SKM-1 treated with dmso at 0.1 percent for 144 hours (cell line): ENCODE measurements around the gene SIX6.

Experiments used
- DNase-seq: peaks from one replicate; lab custom pipeline; 2025; ENCODE audit not compliant: unreplicated experiment; lab: John Stamatoyannopoulos, UW

Gene SIX6

DNA sequence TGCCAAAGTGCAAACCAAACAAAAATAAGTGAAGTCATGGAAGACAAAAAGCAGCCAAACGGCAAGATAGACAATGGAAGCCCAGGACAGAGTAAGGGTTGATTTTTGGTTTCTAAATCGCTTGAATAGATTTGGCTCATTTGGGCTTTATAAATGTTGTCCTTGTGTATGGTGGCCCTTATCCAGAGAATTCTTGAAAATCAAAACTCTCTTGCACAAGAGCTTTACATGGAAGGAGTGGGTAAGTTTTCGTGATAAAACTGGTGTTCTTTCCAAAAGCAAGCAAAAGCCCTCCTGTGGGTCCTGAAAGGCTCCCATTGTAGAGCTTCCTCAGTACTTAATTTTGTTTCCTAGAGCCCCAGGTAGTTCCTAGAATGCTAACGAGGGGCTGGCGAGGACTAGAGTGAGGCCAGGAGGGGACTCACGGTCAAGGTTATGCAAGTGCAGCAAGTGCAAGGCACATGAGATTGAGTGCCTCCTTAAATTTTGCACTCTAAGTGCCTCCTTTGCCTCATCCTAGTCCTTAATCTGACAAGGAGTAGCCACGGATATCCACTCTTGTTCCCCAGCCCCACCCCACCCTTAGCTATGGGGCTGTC, 4.1 kb downstream of the SIX6 start:
- DNase-seq, result no peak

DNA sequence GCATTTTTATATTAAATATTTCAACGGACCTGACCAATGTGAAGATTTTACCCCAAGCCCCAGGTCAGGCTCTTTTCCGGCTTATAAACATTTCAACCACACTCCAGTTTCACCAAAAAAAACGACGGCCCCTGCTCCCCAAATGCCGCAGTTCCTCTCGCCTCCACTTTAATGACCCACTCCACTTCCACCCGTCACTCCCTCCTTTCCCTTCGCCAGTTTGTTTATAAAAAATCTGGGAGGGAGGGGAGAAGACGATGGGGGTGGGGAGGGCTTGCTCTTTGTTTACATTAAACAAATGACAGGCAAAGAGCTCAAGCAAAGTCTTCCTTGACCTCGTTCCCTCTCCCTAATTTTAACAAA, 5.4 kb downstream of the SIX6 start:
- no peak for DNase-seq

DNA sequence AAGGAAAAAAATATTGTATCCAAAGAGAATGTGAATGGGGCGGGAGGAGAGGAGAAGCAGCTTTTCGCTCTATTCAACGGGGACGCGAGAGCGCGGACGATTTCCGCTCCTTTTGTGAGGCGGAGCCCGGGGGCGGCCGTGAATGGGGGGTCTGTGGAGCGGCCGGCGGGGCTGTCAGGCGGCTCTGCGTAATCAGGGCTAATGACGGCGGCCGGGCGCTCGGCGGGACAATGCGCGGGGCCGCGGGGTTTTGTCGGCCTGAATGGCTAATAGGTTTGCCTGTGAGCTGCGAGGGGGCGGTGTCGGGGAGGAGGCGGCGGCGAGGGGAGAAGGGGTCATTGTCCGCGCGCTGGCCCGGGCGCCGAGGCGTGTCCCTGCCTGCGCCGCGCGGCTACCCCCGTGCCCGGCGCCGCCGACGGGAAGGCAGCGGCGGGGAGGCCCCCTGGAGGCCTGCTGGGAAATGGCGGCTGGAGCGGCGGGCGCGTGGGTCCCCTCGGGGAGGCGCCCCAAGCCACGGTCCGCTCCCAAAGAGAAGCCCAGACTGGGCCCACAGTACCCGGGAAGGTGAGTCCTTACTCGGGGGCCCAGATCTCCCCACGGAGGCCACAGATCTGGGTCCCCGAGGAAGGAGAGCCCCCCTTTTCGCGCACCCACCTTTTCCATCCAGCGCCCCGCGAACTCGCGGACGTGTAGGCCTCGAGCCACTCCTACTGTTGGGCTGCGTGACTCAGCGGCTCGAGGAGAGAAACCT, 6.0 kb downstream of the SIX6 start:
- DNase-seq, result no peak

DNA sequence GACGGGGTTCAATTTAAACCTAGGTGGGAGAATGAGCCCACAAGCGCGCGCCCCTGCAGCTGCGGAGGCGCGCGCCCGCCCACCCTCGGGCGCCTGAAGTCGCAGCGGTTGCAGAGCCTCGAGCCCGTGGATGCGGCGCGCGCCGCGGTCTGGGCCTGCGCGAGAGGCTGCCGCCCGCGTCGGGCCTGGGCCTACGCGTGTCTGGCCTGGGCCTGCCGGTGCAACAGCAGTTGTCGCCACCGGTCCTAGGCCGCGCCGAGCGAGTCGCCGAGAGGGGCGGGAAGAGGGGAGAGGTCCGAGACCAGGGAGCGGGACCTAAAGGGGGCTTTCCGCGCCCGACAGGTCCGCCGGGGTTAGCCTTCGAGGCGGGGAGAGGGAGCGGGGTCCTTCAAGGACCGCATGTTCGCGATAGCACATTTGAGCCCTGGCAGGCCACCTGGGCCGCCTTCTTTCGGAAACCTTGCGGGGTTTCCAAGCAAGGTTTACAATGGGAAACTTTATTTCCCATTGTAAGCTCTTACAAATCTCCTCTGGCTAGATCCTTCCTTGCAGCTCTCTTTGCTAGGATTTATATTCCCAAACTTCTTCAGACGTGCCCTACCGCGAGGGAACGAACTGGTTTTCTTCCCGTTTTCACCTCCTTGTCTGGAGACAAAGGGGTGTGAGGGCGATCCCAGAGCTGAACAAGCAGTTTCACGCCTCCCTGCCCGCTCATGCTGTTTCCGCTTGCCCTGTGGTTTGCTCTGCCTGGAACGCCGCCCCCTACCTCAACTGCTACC, 6.8 kb downstream of the SIX6 start:
- DNase-seq, result no peak

DNA sequence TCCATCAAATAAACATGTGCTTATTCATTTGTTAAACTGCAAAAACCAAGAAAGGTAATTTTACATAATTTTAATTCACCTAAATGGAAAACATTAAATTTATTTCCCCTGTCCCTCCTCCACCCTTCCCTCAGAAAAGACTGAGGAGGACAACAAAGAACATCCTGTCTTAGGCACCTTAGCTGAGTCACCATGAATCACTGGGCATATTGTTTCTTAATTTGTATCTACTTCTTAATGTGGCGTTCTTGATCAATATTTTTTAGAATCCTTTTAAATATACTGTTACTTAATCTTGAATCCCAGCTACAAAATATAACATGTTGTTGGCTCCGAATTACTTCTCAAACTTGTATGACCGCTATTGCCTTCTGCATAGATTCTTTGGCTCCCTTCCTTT, 23.5 kb downstream of the SIX6 start:
- no peak for DNase-seq

DNA sequence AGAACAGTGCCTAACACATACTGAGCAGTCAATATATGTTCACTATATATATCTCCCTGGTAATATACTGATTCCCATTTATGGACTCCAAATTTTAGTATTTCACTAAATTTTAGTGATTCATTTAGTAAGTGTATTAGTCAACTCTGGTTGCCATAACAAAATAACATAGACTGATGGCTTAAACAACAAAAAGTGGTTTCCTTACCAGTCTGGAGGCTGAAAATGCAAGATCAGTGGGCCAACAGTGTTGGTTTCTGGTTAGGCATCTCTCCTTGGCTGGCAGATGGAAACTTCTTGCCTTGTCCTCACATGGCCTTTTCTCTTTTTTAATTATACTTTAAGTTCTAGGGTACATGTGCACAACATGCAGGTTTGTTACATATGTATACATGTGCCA, 28.7 kb downstream of the SIX6 start:
- no peak for DNase-seq

DNA sequence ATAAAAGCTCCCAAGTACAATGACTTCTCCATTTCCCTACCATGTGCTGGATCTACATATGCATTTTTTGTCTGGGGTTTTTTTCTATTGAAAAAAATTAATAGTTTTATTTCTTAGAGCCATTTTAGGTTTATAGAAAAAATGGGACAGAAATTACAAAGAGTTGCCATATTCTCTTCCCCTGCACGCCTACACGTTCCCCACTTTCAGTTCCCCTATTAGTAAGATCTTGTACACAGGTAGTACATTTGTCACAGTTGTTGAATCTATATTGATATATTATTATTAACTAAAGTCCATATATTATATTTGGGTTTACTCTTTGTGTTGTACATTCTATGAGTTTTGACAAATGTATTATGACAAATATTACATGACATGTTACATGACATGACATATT, 35.7 kb downstream of the SIX6 start:
- no peak for DNase-seq

DNA sequence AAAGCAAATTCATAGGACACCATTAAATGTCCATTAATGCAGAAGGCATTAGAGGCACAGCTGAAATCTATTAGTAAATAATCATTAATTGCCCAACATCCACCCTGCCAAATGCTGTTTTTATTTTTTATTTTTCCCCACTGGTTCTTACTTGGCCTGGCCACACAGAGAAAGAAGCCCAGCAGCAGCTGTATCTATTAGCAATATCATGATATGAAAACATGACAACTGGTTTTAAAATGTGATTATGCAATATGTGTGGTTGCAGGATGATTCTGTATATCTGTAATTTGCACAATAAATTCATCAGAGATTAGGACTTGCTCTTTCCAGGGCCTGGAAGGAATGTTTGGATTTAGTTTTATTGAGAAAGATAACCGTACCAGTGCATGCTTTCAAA, 44.9 kb downstream of the SIX6 start:
- no peak for DNase-seq

DNA sequence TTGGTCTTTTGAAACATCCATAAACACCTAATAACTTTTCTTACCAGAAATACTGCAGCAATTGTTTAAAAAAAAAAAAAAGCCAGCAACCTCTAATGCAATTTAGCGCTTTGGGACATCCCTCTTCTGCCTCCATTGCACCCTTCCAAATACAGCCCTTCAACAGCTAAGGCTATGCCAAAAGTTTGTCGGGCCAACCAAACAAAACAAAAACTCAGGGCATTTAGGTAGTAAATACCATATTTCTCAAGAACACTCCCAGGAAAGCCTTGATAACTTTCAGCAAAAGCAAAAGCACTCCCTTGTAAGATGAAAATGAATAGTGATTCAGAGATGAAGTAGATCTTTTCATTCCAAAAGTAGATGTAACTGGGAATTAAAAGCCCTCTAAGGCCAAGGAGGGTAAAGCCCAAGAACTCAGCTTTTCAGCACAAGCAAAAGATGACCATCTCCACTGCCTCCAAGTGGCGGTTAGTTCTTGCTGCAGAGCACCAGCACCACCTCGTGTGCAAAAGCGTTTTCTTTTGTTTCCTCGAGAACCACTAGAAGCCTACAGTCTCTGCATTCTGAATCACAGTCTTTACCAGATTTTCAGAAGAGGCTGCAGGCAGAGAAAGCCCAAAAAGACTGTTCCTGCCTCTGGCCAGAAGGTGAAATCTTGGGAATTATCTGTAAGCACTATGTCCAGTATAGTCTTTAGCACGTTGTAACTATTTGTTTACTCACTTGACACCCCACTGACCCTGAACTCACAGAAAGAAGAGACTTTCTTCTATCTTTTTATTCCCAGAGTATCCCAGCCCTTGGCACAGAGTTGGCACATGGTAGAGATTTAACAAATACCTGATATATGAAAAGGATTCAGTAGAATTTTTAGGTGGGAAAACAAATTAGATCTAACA, 53.1 kb downstream of the SIX6 start:
- DNase-seq, result peak; percentile 21
